Spleen (tissue), 11 donors: ENCODE measurements around the gene PBXIP1. TPM values are rescaled to one million over a fixed set of nuclear protein-coding genes. Genes with fewer than 3 reads are reported as not detected.
A peak's percentile ranks its signal among the peaks of the same experiment; 100 is the strongest.

ENCODE experiments used
- DNase-seq: peaks from one replicate; pipeline ENCODE4 v3.0.0-alpha.2; 2020
- H3K27ac ChIP-seq, 8 donors: fragments of 200-600 bp; sonication (generic) in 7 of 8; 1 replicate in 4 of 8; 2 replicates in 4 of 8; pipeline versions ENCODE4 v1.5.0 to v1.8.0; 2016 to 2021; ENCODE audit warnings: inconsistent platforms in 4 of 8, mild to moderate bottlenecking in 4 of 8, moderate library complexity in 1 of 8
- H3K27me3 ChIP-seq, 7 donors: fragments of 200-600 bp; sonication (generic) in 6 of 7; replicated peaks in 1 of 7; 1 replicate in 4 of 7; 2 replicates in 3 of 7; pipeline versions ENCODE4 v1.5.0 to v1.8.0; 2016 to 2021; ENCODE audit warnings: inconsistent platforms in 3 of 7, mild to moderate bottlenecking in 1 of 7
- H3K36me3 ChIP-seq, 6 donors: fragments of 200-600 bp; sonication (generic) in 5 of 6; 1 replicate in 4 of 6; 2 replicates in 2 of 6; pipeline versions ENCODE4 v1.5.0 to v1.8.0; 2016 to 2021; ENCODE audit warnings: inconsistent platforms in 2 of 6
- H3K4me1 ChIP-seq, 6 donors: fragments of 200-600 bp; sonication (generic) in 5 of 6; 1 replicate in 3 of 6; 2 replicates in 3 of 6; pipeline versions ENCODE4 v1.5.0 to v1.8.0; 2016 to 2021; ENCODE audit warnings: inconsistent platforms in 3 of 6
- H3K4me3 ChIP-seq, 8 donors: fragments of 200-600 bp; sonication (generic) in 7 of 8; 1 replicate in 4 of 8; 2 replicates in 4 of 8; pipeline versions ENCODE4 v1.5.0 to v1.8.0; 2016 to 2021; ENCODE audit warnings: inconsistent platforms in 4 of 8, mild to moderate bottlenecking in 4 of 8, moderate library complexity in 2 of 8
- H3K9me3 ChIP-seq, 8 donors: fragments of 200-600 bp; sonication (generic) in 7 of 8; 1 replicate in 4 of 8; 2 replicates in 4 of 8; pipeline versions ENCODE4 v1.5.0 to v1.8.0; 2016 to 2021; ENCODE audit warnings: inconsistent platforms in 4 of 8
- POLR2A ChIP-seq, 3 donors: fragments of 450-650 bp; IDR thresholded peaks; one replicate each; pipeline ENCODE4 v1.5.1; 2017; ENCODE audit warnings: antibody characterized with exemption in 3 of 3, mild to moderate bottlenecking in 1 of 3
- POLR2AphosphoS5 ChIP-seq, 3 donors: sonication (generic); formaldehyde crosslinking; IDR thresholded peaks; one replicate each; pipeline ENCODE4 v1.5.1; 2017; ENCODE audit warnings: antibody characterized with exemption in 3 of 3
- whole genome bisulfite sequencing, 5 donors: extraction: QIAGEN DNeasy Blood & Tissue Kit in 3 of 5; methylation state at CpG; one replicate each; pipeline versions ENCODE4 v1.1.5 to v1.1.7; 2013 to 2018; 5-methylcytosine and 5-hydroxymethylcytosine counted together
- intact Hi-C: fragments of 100-400 bp; cut with DNase I; formaldehyde crosslinking; loops from one replicate; pipeline ENCODE4 v1.15.0; 2023; ENCODE audit warnings: low total_unique reads
- polyA plus RNA-seq, 3 donors: library from polyadenylated mRNA; stranded (reverse); fragments of 200-250 nt; gene quantifications; one replicate each; pipeline ENCODE4 v1.2.1, GENCODE V29; 2013
- total RNA-seq, 7 donors: library from RNA; depleted of rRNA in 3 of 7; stranded (reverse); fragments of >200 nt in 3 of 7; fragmentation: NEBNext Ultra II Directional in 4 of 7; extraction: Animal tissue kit (Norgen Biotek cat#: 25700) in 4 of 7; gene quantifications; one replicate each; pipeline versions ENCODE4 v1.1.0 to v1.2.1, GENCODE V29; 2016 to 2021
- TF ChIP-seq, protein P1 (sequence below), 11 experiments: fragments of 200-600 bp in 7 of 11; fragments of 450-650 bp in 4 of 11; sonication (generic) in 4 of 11; IDR thresholded peaks in 8 of 11; conservative IDR thresholded peaks in 3 of 11; 1 replicate in 7 of 11; 2 replicates in 4 of 11; pipeline versions ENCODE4 v1.4.0 to v1.8.0; 2016 to 2021; ENCODE audit warnings: antibody characterized with exemption in 11 of 11, inconsistent platforms in 4 of 11, mild to moderate bottlenecking in 1 of 11
- donor health status: healthy with polysubstance abuse.
- donor health status: DM: no; HTN: no; CAD: no; lungs with moderate emphysema.
- donor health status: DM: no; HTN: no; CAD: no.
- donor health status: Bipolar disorder and iron deficiency.
- donor health status: healthy.
- donor health status: DM: no; HTN: no; CAD: no.
- donor health status: DM: yes; HTN: yes; CAD: no.

Gene PBXIP1
- total and polyA plus RNA-seq, 10 donors, result 55.5 to 125 (median 89.5) TPM

DNA sequence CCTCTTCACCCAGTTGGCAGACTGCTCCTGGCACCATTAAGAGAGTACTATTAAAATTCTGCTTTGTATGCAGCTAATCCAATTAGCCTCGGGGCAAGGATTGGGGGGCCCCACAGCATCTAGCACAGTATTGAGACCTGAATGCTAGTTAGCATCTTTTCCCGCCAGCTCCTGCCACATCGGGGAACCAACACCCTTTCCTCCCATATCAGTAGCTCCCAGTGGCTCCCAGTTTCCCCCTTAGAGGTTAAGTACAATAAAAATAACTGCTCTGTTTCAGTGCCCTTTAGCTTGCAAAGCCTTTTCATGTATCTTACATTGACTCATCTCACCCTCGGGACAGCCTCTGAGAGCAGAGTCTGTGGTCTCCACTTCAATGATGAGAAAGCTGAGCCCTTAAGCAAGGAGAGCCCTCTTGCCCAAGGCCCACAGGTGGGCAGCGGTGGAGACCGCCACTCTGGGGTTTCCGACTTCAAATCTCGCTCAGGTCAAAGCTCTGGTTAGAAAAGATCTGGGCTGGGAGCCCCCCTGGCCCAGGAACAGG is 15.2 kb downstream of the PBXIP1 start:
- H3K27ac ChIP-seq, result peak overlapping the region in 7 of 8 donors; percentile 72 to 99 (median 84)

DNA sequence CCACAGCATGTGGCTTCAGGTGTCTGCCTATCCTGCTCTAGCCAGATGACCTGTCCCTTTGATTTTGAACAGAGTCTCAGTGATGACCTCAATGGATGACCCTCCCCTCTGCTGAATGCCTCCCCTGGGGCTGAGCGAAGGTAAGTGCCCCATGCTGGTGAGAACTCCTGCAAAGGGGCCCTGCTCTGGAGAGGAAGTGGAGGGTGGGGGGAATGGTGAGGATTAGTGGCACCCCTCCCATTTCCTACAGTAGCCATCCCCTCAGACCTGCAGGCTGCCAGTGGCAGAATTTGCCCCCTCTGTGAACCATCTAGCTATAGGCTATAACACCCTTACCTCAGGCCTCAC is 15.7 kb downstream of the PBXIP1 start:
- TF ChIP-seq POLR2A (IDR thresholded peaks at IDR 0.05) (no peak), POLR2AphosphoS5 (IDR thresholded peaks at IDR 0.05) (no peak)
- TF ChIP-seq, protein P1, sequence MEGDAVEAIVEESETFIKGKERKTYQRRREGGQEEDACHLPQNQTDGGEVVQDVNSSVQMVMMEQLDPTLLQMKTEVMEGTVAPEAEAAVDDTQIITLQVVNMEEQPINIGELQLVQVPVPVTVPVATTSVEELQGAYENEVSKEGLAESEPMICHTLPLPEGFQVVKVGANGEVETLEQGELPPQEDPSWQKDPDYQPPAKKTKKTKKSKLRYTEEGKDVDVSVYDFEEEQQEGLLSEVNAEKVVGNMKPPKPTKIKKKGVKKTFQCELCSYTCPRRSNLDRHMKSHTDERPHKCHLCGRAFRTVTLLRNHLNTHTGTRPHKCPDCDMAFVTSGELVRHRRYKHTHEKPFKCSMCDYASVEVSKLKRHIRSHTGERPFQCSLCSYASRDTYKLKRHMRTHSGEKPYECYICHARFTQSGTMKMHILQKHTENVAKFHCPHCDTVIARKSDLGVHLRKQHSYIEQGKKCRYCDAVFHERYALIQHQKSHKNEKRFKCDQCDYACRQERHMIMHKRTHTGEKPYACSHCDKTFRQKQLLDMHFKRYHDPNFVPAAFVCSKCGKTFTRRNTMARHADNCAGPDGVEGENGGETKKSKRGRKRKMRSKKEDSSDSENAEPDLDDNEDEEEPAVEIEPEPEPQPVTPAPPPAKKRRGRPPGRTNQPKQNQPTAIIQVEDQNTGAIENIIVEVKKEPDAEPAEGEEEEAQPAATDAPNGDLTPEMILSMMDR (IDR thresholded peaks at IDR 0.05 in 8 of 11, conservative IDR thresholded peaks at IDR 0.05 in 3 of 11), result no peak
- no peak for DNase-seq
- Histone ChIP-seq H3K36me3 (peaks cover 0 to 10% (median 6%) of the 10 kb centered on the region in 6 donors), H3K27me3 (no peaks in the 10 kb centered on the region), H3K27ac (peak overlapping the region in 7 of 8 donors; percentile 19 to 99 (median 84)), H3K9me3 (no peaks in the 10 kb centered on the region), H3K4me1 (peaks cover 61 to 93% (median 82%) of the 10 kb centered on the region in 6 donors), H3K4me3 (no peak overlapping the region)
- 46 to 74% (median 55%) methylated on average over 1 of the region's 1 CpG; no CpG with 5 or more reads in 1 of the 5 donors for WGBS, 5 donors
- intact Hi-C loops, result no loop called here

More for the DNA sequence above, 15.2 kb downstream of the PBXIP1 start:
- H3K4me1 ChIP-seq, result peaks cover 56 to 93% (median 81%) of the 10 kb centered on the region in 6 donors
- no peak for DNase-seq
- H3K9me3 ChIP-seq, result no peaks in the 10 kb centered on the region
- 58 to 66% (median 62%) methylated on average over 8 of the region's 8 CpGs for WGBS, 5 donors
- intact Hi-C loops, result no loop called here
- no peak overlapping the region for H3K4me3 ChIP-seq
- TF ChIP-seq, protein P1 (IDR thresholded peaks at IDR 0.05 in 8 of 11, conservative IDR thresholded peaks at IDR 0.05 in 3 of 11), result no peak
- TF ChIP-seq POLR2AphosphoS5 (IDR thresholded peaks at IDR 0.05), result no peak
- no peak for TF ChIP-seq POLR2A (IDR thresholded peaks at IDR 0.05)
- H3K27me3 ChIP-seq, result no peaks in the 10 kb centered on the region
- peaks cover 0 to 16% (median 11%) of the 10 kb centered on the region in 6 donors for H3K36me3 ChIP-seq

DNA sequence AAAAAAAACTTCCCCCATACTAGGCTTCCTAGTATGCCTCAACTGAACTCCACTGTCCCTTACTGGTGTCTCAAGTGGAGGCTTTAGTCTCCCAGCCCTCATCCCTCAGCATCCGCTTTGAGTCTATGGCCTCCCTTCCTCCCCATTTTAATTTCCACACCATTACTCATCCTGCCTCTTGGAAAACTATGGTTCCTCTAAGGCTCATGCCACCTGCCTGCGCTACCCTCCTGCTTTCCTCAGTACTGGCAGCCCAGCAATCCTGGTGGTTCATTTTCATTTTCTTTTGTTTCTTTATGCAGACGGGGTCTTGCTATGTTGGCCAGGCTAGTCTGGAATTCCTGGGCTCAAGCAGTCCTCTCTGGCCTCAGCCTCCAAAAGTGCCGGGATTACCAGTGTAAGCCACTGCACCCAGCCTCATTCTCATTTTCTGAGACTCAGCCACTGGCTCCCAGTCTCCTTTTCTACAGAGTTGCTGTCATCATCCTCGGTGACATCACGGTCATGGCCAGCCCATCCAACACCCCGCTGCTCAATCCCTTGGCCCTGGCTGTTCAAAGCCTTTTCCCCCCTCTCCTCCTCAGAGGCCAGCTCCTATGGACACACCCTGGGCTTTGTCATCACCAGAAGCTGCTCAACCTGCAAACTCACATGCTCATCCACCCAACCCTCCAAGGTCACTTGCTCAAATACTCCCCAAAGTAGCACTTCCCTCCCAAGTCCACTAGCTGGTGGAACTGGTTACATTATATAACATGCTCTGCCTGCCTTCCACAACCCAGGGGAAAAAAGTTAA is 17.1 kb downstream of the PBXIP1 start:
- intact Hi-C loops, result no loop called here
- DNase-seq, result no peak

More for the DNA sequence above, 17.1 kb downstream of the PBXIP1 start:
- peak overlapping the region; percentile 94 to 99 (median 98) for H3K27ac ChIP-seq
- H3K4me3 ChIP-seq, result no peak overlapping the region
- H3K4me1 ChIP-seq, result peaks cover 54 to 93% (median 72%) of the 10 kb centered on the region in 6 donors
- no peaks in the 10 kb centered on the region for H3K36me3 ChIP-seq
- TF ChIP-seq POLR2A (IDR thresholded peaks at IDR 0.05), result no peak
- no peak for TF ChIP-seq POLR2AphosphoS5 (IDR thresholded peaks at IDR 0.05)
- TF ChIP-seq, protein P1 (IDR thresholded peaks at IDR 0.05 in 8 of 11, conservative IDR thresholded peaks at IDR 0.05 in 3 of 11), result no peak
- H3K9me3 ChIP-seq, result no peaks in the 10 kb centered on the region
- no peaks in the 10 kb centered on the region for H3K27me3 ChIP-seq
- WGBS, 5 donors, result 91 to 99% (median 95%) methylated on average over 7 of the region's 7 CpGs
